GM12878 (cell line): Measurements from ENCODE around the gene PLPP7. TPM values are rescaled to one million over a fixed set of nuclear protein-coding genes. Genes with fewer than 3 reads are reported as not detected.

Experiments
- ATAC-seq: fragments of 200-7000 bp; cut with Tn5 transposase; 3 replicates; pipeline ENCODE4 v1.9.1; 2020; ENCODE audit warnings: mild to moderate bottlenecking, moderate library complexity
- BruUV-seq: library from RNA; stranded (reverse); fragments of 400-500 nt; replicated peaks from 2 replicates; lab custom pipeline; 2021; lab: Mats Ljungman, UMichigan
- CTCF ChIA-PET: fragments of 300-600 bp; sonication (Branson Sonifier 250); formaldehyde crosslinking; extraction: SDS; loops from one replicate; lab custom pipeline; 2021; ENCODE audit warnings: inconsistent platforms; lab: Yijun Ruan, JAX
- POLR2A ChIA-PET: fragments of 350-600 bp; formaldehyde crosslinking; extraction: SDS; loops from one replicate; lab custom pipeline; 2021; ENCODE audit warnings: inconsistent platforms; lab: Charles Lee
- RAD21 ChIA-PET: fragments of 300-600 bp; sonication (Branson Sonifier 250); formaldehyde crosslinking; loops from one replicate; lab custom pipeline; 2023; ENCODE audit warnings: antibody characterized with exemption; ENCODE audit not compliant: unreplicated experiment; lab: Charles Lee
- SMC1A ChIA-PET: fragments of 300-600 bp; sonication (Branson Sonifier 250); formaldehyde crosslinking; loops from one replicate; lab custom pipeline; 2023; ENCODE audit not compliant: unreplicated experiment, uncharacterized antibody; lab: Charles Lee
- DNase-seq: peaks from one replicate; pipeline ENCODE4 v3.0.0-alpha.2; 2011; ENCODE audit warnings: low read depth, low spot score
- FAIRE-seq: peaks from 3 replicates; lab custom pipeline; 2011; peaks lifted over from hg19 to GRCh38; lab: Jason Lieb, UNC
- H2AFZ ChIP-seq: 2 replicates; pipeline ENCODE4 v1.6.0; 2011; ENCODE audit warnings: low read depth, low read length, control low read depth; ENCODE audit not compliant: control insufficient read depth
- H3K27ac ChIP-seq: 2 replicates; pipeline ENCODE4 v1.5.1; 2011; ENCODE audit warnings: control low read depth; ENCODE audit not compliant: control insufficient read depth, insufficient read depth
- H3K27me3 ChIP-seq, 2 experiments: replicated peaks in 1 of 2; 2 replicates each; pipeline versions ENCODE4 v1.6.0 to v1.6.1; 2011; ENCODE audit warnings: low read length in 1 of 2; ENCODE audit not compliant: control insufficient read depth in 2 of 2, insufficient read depth in 2 of 2
- H3K36me3 ChIP-seq, 2 experiments: 2 replicates each; pipeline ENCODE4 v1.5.1; 2011; ENCODE audit warnings: low read length in 1 of 2; ENCODE audit not compliant: control insufficient read depth in 2 of 2, insufficient read depth in 2 of 2
- H3K4me1 ChIP-seq: 2 replicates; pipeline ENCODE4 v1.6.1; 2011; ENCODE audit warnings: mild to moderate bottlenecking, low read length, moderate library complexity, mixed read lengths; ENCODE audit not compliant: control insufficient read depth, insufficient read depth
- H3K4me2 ChIP-seq: 2 replicates; pipeline ENCODE4 v1.6.0; 2011; ENCODE audit warnings: control low read depth; ENCODE audit not compliant: control insufficient read depth, insufficient read depth
- H3K4me3 ChIP-seq: fragments of 200-600 bp; sonication (generic); 2 replicates; pipeline ENCODE4 v1.5.1; 2016
- H3K79me2 ChIP-seq: 2 replicates; pipeline ENCODE4 v1.6.0; 2011; ENCODE audit warnings: low read length; ENCODE audit not compliant: control insufficient read depth, insufficient read depth
- H3K9ac ChIP-seq: 2 replicates; pipeline ENCODE4 v1.8.0; 2011; ENCODE audit warnings: low read length, control low read depth, mixed read lengths; ENCODE audit not compliant: control insufficient read depth, insufficient read depth
- H3K9me3 ChIP-seq: replicated peaks from 3 replicates; pipeline ENCODE4 v1.5.1; 2011; ENCODE audit warnings: mild to moderate bottlenecking, low read length; ENCODE audit not compliant: control insufficient read depth, insufficient read depth
- H4K20me1 ChIP-seq: 2 replicates; pipeline ENCODE4 v1.6.0; 2011; ENCODE audit not compliant: control insufficient read depth, insufficient read depth
- MYB ChIP-seq: fragments of 150-350 bp; IDR thresholded peaks from 2 replicates; pipeline ENCODE4 v1.6.1; 2014; ENCODE audit warnings: mild to moderate bottlenecking, low read depth, low read length, borderline replicate concordance
- STAT1 ChIP-seq: fragments of 450-650 bp; conservative IDR thresholded peaks from 2 replicates; pipeline ENCODE4 v1.6.1; 2014; ENCODE audit warnings: antibody characterized with exemption, mild to moderate bottlenecking
- WGBS: methylation state at CpG from one replicate; pipeline ENCODE4 v1.1.6; 2016; ENCODE audit warnings: low lambda C conversion rate; ENCODE audit not compliant: insufficient replicate concordance, insufficient coverage; ENCODE audit errors: missing lambda C conversion rate; 5-methylcytosine and 5-hydroxymethylcytosine counted together
- in situ Hi-C: fragments of 300-500 bp; cut with MboI; formaldehyde crosslinking; loops from 9 replicates; pipeline ENCODE4 v1.14.3; 2018; ENCODE audit warnings: mixed read lengths
- intact Hi-C: fragments of 100-400 bp; cut with micrococcal nuclease; formaldehyde crosslinking; loops from one replicate; pipeline ENCODE4 v1.14.2; 2022; ENCODE audit not compliant: unreplicated experiment
- polyA plus RNA-seq, 11 experiments: library from polyadenylated mRNA; depleted of rRNA in 4 of 11; unstranded in 6 of 11; stranded (reverse) in 5 of 11; fragments of >200 nt; fragmentation: Nextera tagmentation in 4 of 11; fragmentation: Illumina TruSeq in 1 of 11; extraction: Ambion mirVana in 4 of 11; extraction: Trizol in 1 of 11; gene quantifications; 1 replicate in 1 of 11; 2 replicates in 10 of 11; pipeline versions ENCODE4 v1.2.1 to v1.2.3, GENCODE V29; 2011 to 2016; ENCODE audit warnings: inconsistent platforms in 2 of 11, missing spikeins in 2 of 11, low read depth in 1 of 11
- total RNA-seq, 4 experiments: library from RNA; depleted of rRNA in 3 of 4; stranded (reverse); fragments of >200 nt in 3 of 4; fragmentation: Illumina TruSeq in 1 of 4; extraction: Trizol in 1 of 4; gene quantifications; 2 replicates each; pipeline versions ENCODE4 v1.2.1 to v1.2.3, GENCODE V29; 2013 to 2021
- TF ChIP-seq, protein P1 (sequence below): fragments of 450-650 bp; IDR thresholded peaks from 2 replicates; pipeline ENCODE4 v1.6.1; 2017; ENCODE audit warnings: mild to moderate bottlenecking, low read depth, inconsistent platforms; ENCODE audit not compliant: poor library complexity, severe bottlenecking

PLPP7 gene
- total and polyA plus RNA-seq, 10 of the 15 experiments (the other 5 are each of a cell fraction or from before 2014, with no cell fraction given): 0.05 to 1.0 (median 0.40) TPM; not detected in 3

GRCh38 chr9:131279863-131280570, 9.5 kb upstream of the PLPP7 start (continued):
- TF ChIP-seq, protein P1, sequence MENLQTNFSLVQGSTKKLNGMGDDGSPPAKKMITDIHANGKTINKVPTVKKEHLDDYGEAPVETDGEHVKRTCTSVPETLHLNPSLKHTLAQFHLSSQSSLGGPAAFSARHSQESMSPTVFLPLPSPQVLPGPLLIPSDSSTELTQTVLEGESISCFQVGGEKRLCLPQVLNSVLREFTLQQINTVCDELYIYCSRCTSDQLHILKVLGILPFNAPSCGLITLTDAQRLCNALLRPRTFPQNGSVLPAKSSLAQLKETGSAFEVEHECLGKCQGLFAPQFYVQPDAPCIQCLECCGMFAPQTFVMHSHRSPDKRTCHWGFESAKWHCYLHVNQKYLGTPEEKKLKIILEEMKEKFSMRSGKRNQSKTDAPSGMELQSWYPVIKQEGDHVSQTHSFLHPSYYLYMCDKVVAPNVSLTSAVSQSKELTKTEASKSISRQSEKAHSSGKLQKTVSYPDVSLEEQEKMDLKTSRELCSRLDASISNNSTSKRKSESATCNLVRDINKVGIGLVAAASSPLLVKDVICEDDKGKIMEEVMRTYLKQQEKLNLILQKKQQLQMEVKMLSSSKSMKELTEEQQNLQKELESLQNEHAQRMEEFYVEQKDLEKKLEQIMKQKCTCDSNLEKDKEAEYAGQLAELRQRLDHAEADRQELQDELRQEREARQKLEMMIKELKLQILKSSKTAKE: no peak
- no peak for TF ChIP-seq STAT1

DNA sequence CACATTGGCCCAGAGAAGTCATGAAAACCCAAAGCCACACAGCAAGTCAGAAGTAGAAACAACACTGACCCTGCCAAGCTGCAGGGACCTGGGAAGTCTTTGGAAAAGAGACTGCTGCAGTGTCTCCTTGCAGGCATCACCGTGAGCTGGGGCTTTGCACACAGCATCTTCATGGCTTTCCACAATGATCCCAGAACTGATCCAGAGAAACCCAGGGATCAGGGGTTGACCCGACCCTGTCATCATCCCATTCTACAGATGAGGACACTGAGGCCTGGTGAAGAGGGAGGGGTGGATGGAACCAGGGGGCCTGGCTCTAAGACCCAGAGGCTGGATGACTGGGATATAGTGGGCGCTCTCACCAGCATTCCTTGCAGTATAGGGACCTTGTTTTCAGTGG, 8.9 kb upstream of the PLPP7 start:
- 56% methylated on average over 3 of the region's 3 CpGs for WGBS
- RAD21 ChIA-PET: no interaction called here
- Histone ChIP-seq H3K27me3 (peaks cover 5 to 6% of the 10 kb centered on the region in 2 experiments; a peak in 3 of 4 replicates), H3K4me3 (no peak overlapping the region), H3K9ac (no peak overlapping the region), H3K27ac (no peak overlapping the region)
- TF ChIP-seq MYB: no peak
- TF ChIP-seq, all 136 proteins: peak for 0
- ChIA-PET POLR2A (no interaction called here), CTCF (interaction anchor here (0.7 kb wide), 1 partner anchor 1964 kb away, joined by 3 read pairs; no protein-coding TSS in a partner anchor), SMC1A (no interaction called here)
- ATAC-seq (no peak), DNase-seq (no peak), FAIRE-seq (no peak)
- BruUV-seq: no TSS peak
- intact Hi-C loops (no loop called here), in situ Hi-C loops (no loop called here)
- peaks cover 15% of the 10 kb centered on the region for H3K79me2 ChIP-seq
- no peaks in the 10 kb centered on the region for H3K9me3 ChIP-seq
- no peaks in the 10 kb centered on the region for H3K36me3 ChIP-seq
- H2AFZ ChIP-seq: no peak overlapping the region
- no peak overlapping the region for H3K4me2 ChIP-seq
- no peaks in the 10 kb centered on the region for H4K20me1 ChIP-seq
- H3K4me1 ChIP-seq: 0 out of 2 replicates have a peak, but pooled peaks cover 3% of the 10 kb centered on the region
